Ovary (tissue), 9 donors: ENCODE measurements around the gene RYR1. TPM values are rescaled to one million over a fixed set of nuclear protein-coding genes. Genes with fewer than 3 reads are reported as not detected.
"Not testable (repeated sequence)": the region's sequence is repeated elsewhere in the genome, so short reads cannot be mapped to it uniquely, and the experiment has no call there.

Source experiments
- DNase-seq, 5 donors: peaks; one replicate each; pipeline ENCODE4 v3.0.0-alpha.2; 2019 to 2020
- H3K27ac ChIP-seq, 2 donors: fragments of 200-600 bp; one replicate each; pipeline versions ENCODE4 v1.5.1 to v1.8.0; 2019 to 2022
- H3K27me3 ChIP-seq: fragments of 200-600 bp; one replicate; pipeline ENCODE4 v1.8.0; 2022
- H3K36me3 ChIP-seq: fragments of 200-600 bp; sonication (generic); one replicate; pipeline ENCODE4 v1.5.1; 2019
- H3K4me1 ChIP-seq: one replicate; pipeline ENCODE4 v1.8.1; 2013; ENCODE audit warnings: mild to moderate bottlenecking, moderate library complexity; ENCODE audit not compliant: insufficient read depth
- H3K4me3 ChIP-seq: fragments of 200-600 bp; sonication (generic); one replicate; pipeline ENCODE4 v1.5.1; 2017
- H3K9me3 ChIP-seq, 2 donors: fragments of 200-600 bp in 1 of 2; sonication (generic) in 1 of 2; one replicate each; pipeline versions ENCODE4 v1.5.1 to v1.8.1; 2013 to 2019; ENCODE audit warnings: mild to moderate bottlenecking in 1 of 2, moderate library complexity in 1 of 2
- CTCF ChIP-seq, 3 donors: fragments of 450-650 bp in 2 of 3; fragments of 200-600 bp in 1 of 3; IDR thresholded peaks; one replicate each; pipeline versions ENCODE4 v1.5.1 to v1.8.0; 2016 to 2022; ENCODE audit warnings: antibody characterized with exemption in 3 of 3, mild to moderate bottlenecking in 1 of 3
- EP300 ChIP-seq: sonication (generic); formaldehyde crosslinking; IDR thresholded peaks from one replicate; pipeline ENCODE4 v1.6.1; 2017; ENCODE audit warnings: antibody characterized with exemption
- POLR2A ChIP-seq: fragments of 450-650 bp; IDR thresholded peaks from one replicate; pipeline ENCODE4 v1.6.1; 2017; ENCODE audit warnings: antibody characterized with exemption, mild to moderate bottlenecking, moderate library complexity
- WGBS, 3 donors: extraction: QIAGEN DNeasy Blood & Tissue Kit in 1 of 3; methylation state at CpG; one replicate each; pipeline versions ENCODE4 v1.1.5 to v1.1.7; 2013 to 2017; 5-methylcytosine and 5-hydroxymethylcytosine counted together
- intact Hi-C, 4 donors: fragments of 100-400 bp; cut with DNase I; formaldehyde crosslinking; loops; one replicate each; pipeline versions ENCODE4 v1.11.0 to v1.15.1; 2022 to 2023
- polyA plus RNA-seq, 2 donors: library from polyadenylated mRNA; stranded (reverse); fragments of 200-250 nt in 1 of 2; fragments of 350-450 nt in 1 of 2; fragmentation: Illumina TruSeq in 1 of 2; extraction: RNeasy Lipid Tissue Mini Kit (QIAGEN cat#74804) in 1 of 2; gene quantifications; one replicate each; pipeline ENCODE4 v1.2.3, GENCODE V29; 2013 to 2014
- total RNA-seq, 7 donors: library from RNA; depleted of rRNA in 2 of 7; stranded (reverse); fragments of >200 nt in 2 of 7; fragmentation: NEBNext Ultra II Directional in 3 of 7; extraction: Animal tissue kit (Norgen Biotek cat#: 25700) in 3 of 7; gene quantifications; one replicate each; pipeline versions ENCODE4 v1.1.0 to v1.2.4, GENCODE V29; 2016 to 2023
- donor health status: DM: no; HTN: no; CAD: no; lungs with moderate emphysema.
- donor health status: DM: no; HTN: no; CAD: no.
- donor health status: Bipolar disorder and iron deficiency.
- donor health status: DM: yes; HTN: yes; CAD: no.
- donor health status: DM: no; HTN: no; CAD: no.
- donor health status: DM: yes; HTN: yes; CAD: no.

Gene RYR1
- total and polyA plus RNA-seq, 9 donors = 0.57 to 2.6 (median 1.0) TPM

GRCh38 chr19:38424272-38424671 is 9.2 kb upstream of the RYR1 start:
- Histone ChIP-seq H3K27me3 (no peaks in the 10 kb centered on the region), H3K36me3 (no peaks in the 10 kb centered on the region), H3K4me3 (no peak overlapping the region), H3K4me1 (no peaks in the 10 kb centered on the region), H3K27ac (no peak overlapping the region), H3K9me3 (no peaks in the 10 kb centered on the region)
- no peak for TF ChIP-seq POLR2A
- no peak for TF ChIP-seq EP300
- TF ChIP-seq CTCF (IDR thresholded peaks at IDR 0.05) = no peak
- intact Hi-C loops = no loop called here
- 73 to 80% (median 74%) methylated on average over 3 to 5 of the region's 5 CpGs for WGBS, 3 donors
- DNase-seq = no peak

GRCh38 chr19:38425222-38425809 is 8.2 kb upstream of the RYR1 start:
- Histone ChIP-seq H3K4me1 (no peaks in the 10 kb centered on the region), H3K27ac (no peak overlapping the region), H3K4me3 (no peak overlapping the region), H3K9me3 (no peaks in the 10 kb centered on the region), H3K27me3 (no peaks in the 10 kb centered on the region), H3K36me3 (no peaks in the 10 kb centered on the region)
- TF ChIP-seq EP300 (no peak), POLR2A (no peak), CTCF (IDR thresholded peaks at IDR 0.05) (no peak)
- 63 to 75% (median 68%) methylated on average over 7 of the region's 7 CpGs for WGBS, 3 donors
- intact Hi-C loops = no loop called here
- no peak for DNase-seq

- H3K4me1 ChIP-seq = no peaks in the 10 kb centered on the region
- H3K27ac ChIP-seq = no peak within 1 kb of the TSS
- WGBS, 3 donors = 13 to 16% (median 16%) methylated on average over 19 to 20 of the region's 20 CpGs
- no peaks in the 10 kb centered on the region for H3K36me3 ChIP-seq
- no peaks in the 10 kb centered on the region for H3K27me3 ChIP-seq
- TF ChIP-seq POLR2A = no peak
- no peak for TF ChIP-seq EP300
- TF ChIP-seq CTCF (IDR thresholded peaks at IDR 0.05) = no peak
- H3K4me3 ChIP-seq = no peak within 1 kb of the TSS
- DNase-seq = no peak
- H3K9me3 ChIP-seq = no peaks in the 10 kb centered on the region
- intact Hi-C loops = no loop called here
These were observed 7.6 kb upstream of the RYR1 start, which contains the start of gene RASGRP4 for GRCh38 chr19:38425810-38426466. Gene RASGRP4 (minus strand): TSS chr19:38426219. CDS start chr19:38426091, 128 bp downstream.

GRCh38 chr19:38427035-38427677 is 6.3 kb upstream of the RYR1 start:
- H3K4me3 ChIP-seq, intact Hi-C loops, H3K36me3 ChIP-seq, H3K27me3 ChIP-seq, H3K4me1 ChIP-seq, DNase-seq, H3K9me3 ChIP-seq, H3K27ac ChIP-seq: not testable (repeated sequence)
- 67 to 75% (median 70%) methylated on average over 17 of the region's 17 CpGs for WGBS, 3 donors
